ENCODE results near the gene XIRP1.

Gene XIRP1

GRCh38 chr3:39207361-39208186, 15.2 kb upstream of the XIRP1 start:
- DNase-seq, result no peak

GRCh38 chr3:39205919-39206516, 13.6 kb upstream of the XIRP1 start:
- DNase-seq, result no peak

GRCh38 chr3:39205131-39205530, 12.7 kb upstream of the XIRP1 start:
- no peak for DNase-seq

GRCh38 chr3:39203860-39204259, 11.5 kb upstream of the XIRP1 start:
- DNase-seq, result no peak

- DNase-seq, result no peak
Measured at GRCh38 chr3:39203402-39203801, 11.0 kb upstream of the XIRP1 start.

GRCh38 chr3:39202094-39202493, 9.7 kb upstream of the XIRP1 start:
- no peak for DNase-seq

GRCh38 chr3:39196671-39197356, 4.4 kb upstream of the XIRP1 start:
- no peak for DNase-seq

GRCh38 chr3:39196034-39196433, 3.6 kb upstream of the XIRP1 start:
- no peak for DNase-seq

GRCh38 chr3:39193391-39193790, 996 bp upstream of the XIRP1 start:
- DNase-seq, result peak; percentile 27

GRCh38 chr3:39191773-39192172, 622 bp downstream of the XIRP1 start:
- no peak for DNase-seq

GRCh38 chr3:39191111-39191510, 1.3 kb downstream of the XIRP1 start:
- no peak for DNase-seq

GRCh38 chr3:39190281-39191025, 1.9 kb downstream of the XIRP1 start:
- DNase-seq, result no peak

GRCh38 chr3:39189959-39190269, 2.5 kb downstream of the XIRP1 start:
- peak; percentile 69 for DNase-seq

- DNase-seq, result no peak
Measured at GRCh38 chr3:39189150-39189958, 3.0 kb downstream of the XIRP1 start.

GRCh38 chr3:39188271-39189149, 3.9 kb downstream of the XIRP1 start:
- DNase-seq, result no peak

- no peak for DNase-seq
Measured at GRCh38 chr3:39187372-39188155, 4.8 kb downstream of the XIRP1 start.

- no peak for DNase-seq
Measured at GRCh38 chr3:39186692-39187151, 5.7 kb downstream of the XIRP1 start.

- no peak for DNase-seq
Measured at GRCh38 chr3:39185959-39186691, 6.3 kb downstream of the XIRP1 start.

- no peak for DNase-seq
Measured at GRCh38 chr3:39185326-39185958, 7.0 kb downstream of the XIRP1 start.

- no peak for DNase-seq
Measured at GRCh38 chr3:39184968-39185285, 7.5 kb downstream of the XIRP1 start.
